ENCODE data around the gene MED1.
"Not testable (repeated sequence)": the region's sequence is repeated elsewhere in the genome, so short reads cannot be mapped to it uniquely, and the experiment has no call there.

The MED1 gene

GRCh38 chr17:39486242-39486641 lies 35.2 kb upstream of the MED1 start:
- Histone ChIP-seq H3K4me1 (ENCODE audit: control insufficient read depth, low read length) (no peaks in the 10 kb centered on the region), H3K9me3 (ENCODE audit: control insufficient read depth, insufficient read depth, low read length) (no peaks in the 10 kb centered on the region), H3K4me2 (ENCODE audit: low read length) (no peak overlapping the region), H3K79me2 (ENCODE audit: control insufficient read depth, low read length) (peaks cover 54% of the 10 kb centered on the region), H3K36me3 (ENCODE audit: control insufficient read depth, low read length) (peaks cover 38% of the 10 kb centered on the region), H4K20me1 (ENCODE audit: control insufficient read depth, insufficient read depth, low read depth, low read length) (no peaks in the 10 kb centered on the region), H3K9me2 (replicated peaks; ENCODE audit: control insufficient read depth, low read length) (no peaks in the 10 kb centered on the region), H3K4me3 (ENCODE audit: low read length) (no peak overlapping the region), H3F3A (ENCODE audit: control insufficient read depth, insufficient read depth) (no peaks in the 10 kb centered on the region), H3K27ac (ENCODE audit: low read depth, low read length) (no peak overlapping the region), H3K27me3 (ENCODE audit: control insufficient read depth, low read length) (no peaks in the 10 kb centered on the region)
- TF ChIP-seq CTCF (IDR thresholded peaks at IDR 0.05; ENCODE audit: low read depth, low read length, poor library complexity, severe bottlenecking) (no peak), EZH2phosphoT487 (IDR thresholded peaks at IDR 0.05; ENCODE audit: borderline replicate concordance, low read length) (no peak)

GRCh38 chr17:39485555-39485954 lies 34.5 kb upstream of the MED1 start:
- no peaks in the 10 kb centered on the region for H3K9me2 ChIP-seq (replicated peaks; ENCODE audit: control insufficient read depth, low read length)
- no peaks in the 10 kb centered on the region for H4K20me1 ChIP-seq (ENCODE audit: control insufficient read depth, insufficient read depth, low read depth, low read length)
- H3K4me1 ChIP-seq (ENCODE audit: control insufficient read depth, low read length) = no peaks in the 10 kb centered on the region
- H3F3A ChIP-seq (ENCODE audit: control insufficient read depth, insufficient read depth) = no peaks in the 10 kb centered on the region
- H3K27me3 ChIP-seq (ENCODE audit: control insufficient read depth, low read length) = no peaks in the 10 kb centered on the region
- no peak overlapping the region for H3K4me3 ChIP-seq (ENCODE audit: low read length)
- H3K36me3 ChIP-seq (ENCODE audit: control insufficient read depth, low read length) = peaks cover 35% of the 10 kb centered on the region
- H3K79me2 ChIP-seq (ENCODE audit: control insufficient read depth, low read length) = peaks cover 58% of the 10 kb centered on the region
- H3K27ac ChIP-seq (ENCODE audit: low read depth, low read length) = no peak overlapping the region
- TF ChIP-seq CTCF (IDR thresholded peaks at IDR 0.05; ENCODE audit: low read depth, low read length, poor library complexity, severe bottlenecking) = no peak
- TF ChIP-seq EZH2phosphoT487 (IDR thresholded peaks at IDR 0.05; ENCODE audit: borderline replicate concordance, low read length) = no peak
- no peak overlapping the region for H3K4me2 ChIP-seq (ENCODE audit: low read length)
- H3K9me3 ChIP-seq (ENCODE audit: control insufficient read depth, insufficient read depth, low read length) = no peaks in the 10 kb centered on the region

- no peaks in the 10 kb centered on the region for H3K9me3 ChIP-seq (ENCODE audit: control insufficient read depth, insufficient read depth, low read length)
- H3F3A ChIP-seq (ENCODE audit: control insufficient read depth, insufficient read depth) = no peaks in the 10 kb centered on the region
- TF ChIP-seq EZH2phosphoT487 (IDR thresholded peaks at IDR 0.05; ENCODE audit: borderline replicate concordance, low read length) = no peak
- TF ChIP-seq CTCF (IDR thresholded peaks at IDR 0.05; ENCODE audit: low read depth, low read length, poor library complexity, severe bottlenecking) = no peak
- H3K79me2 ChIP-seq (ENCODE audit: control insufficient read depth, low read length) = peaks cover 68% of the 10 kb centered on the region
- H3K4me1 ChIP-seq (ENCODE audit: control insufficient read depth, low read length) = no peaks in the 10 kb centered on the region
- H3K27ac ChIP-seq (ENCODE audit: low read depth, low read length) = no peak overlapping the region
- no peaks in the 10 kb centered on the region for H3K27me3 ChIP-seq (ENCODE audit: control insufficient read depth, low read length)
- H3K4me3 ChIP-seq (ENCODE audit: low read length) = no peak overlapping the region
- H3K36me3 ChIP-seq (ENCODE audit: control insufficient read depth, low read length) = peaks cover 37% of the 10 kb centered on the region
- H4K20me1 ChIP-seq (ENCODE audit: control insufficient read depth, insufficient read depth, low read depth, low read length) = no peaks in the 10 kb centered on the region
- no peaks in the 10 kb centered on the region for H3K9me2 ChIP-seq (replicated peaks; ENCODE audit: control insufficient read depth, low read length)
- H3K4me2 ChIP-seq (ENCODE audit: low read length) = no peak overlapping the region
Measured at GRCh38 chr17:39484178-39484577, 33.1 kb upstream of the MED1 start.

GRCh38 chr17:39483506-39483905 lies 32.4 kb upstream of the MED1 start:
- no peak for TF ChIP-seq EZH2phosphoT487 (IDR thresholded peaks at IDR 0.05; ENCODE audit: borderline replicate concordance, low read length)
- no peak for TF ChIP-seq CTCF (IDR thresholded peaks at IDR 0.05; ENCODE audit: low read depth, low read length, poor library complexity, severe bottlenecking)
- no peak overlapping the region for H3K4me3 ChIP-seq (ENCODE audit: low read length)
- H3K4me1 ChIP-seq (ENCODE audit: control insufficient read depth, low read length) = no peaks in the 10 kb centered on the region
- H3K4me2 ChIP-seq (ENCODE audit: low read length) = no peak overlapping the region
- no peaks in the 10 kb centered on the region for H3K9me3 ChIP-seq (ENCODE audit: control insufficient read depth, insufficient read depth, low read length)
- peaks cover 66% of the 10 kb centered on the region for H3K79me2 ChIP-seq (ENCODE audit: control insufficient read depth, low read length)
- no peak overlapping the region for H3K27ac ChIP-seq (ENCODE audit: low read depth, low read length)
- no peaks in the 10 kb centered on the region for H3K9me2 ChIP-seq (replicated peaks; ENCODE audit: control insufficient read depth, low read length)
- H3K27me3 ChIP-seq (ENCODE audit: control insufficient read depth, low read length) = no peaks in the 10 kb centered on the region
- H4K20me1 ChIP-seq (ENCODE audit: control insufficient read depth, insufficient read depth, low read depth, low read length) = no peaks in the 10 kb centered on the region
- H3F3A ChIP-seq (ENCODE audit: control insufficient read depth, insufficient read depth) = no peaks in the 10 kb centered on the region
- H3K36me3 ChIP-seq (ENCODE audit: control insufficient read depth, low read length) = peaks cover 39% of the 10 kb centered on the region

- H3K4me2 ChIP-seq (ENCODE audit: low read length) = not testable (repeated sequence)
- peaks cover 34% of the 10 kb centered on the region for H3K36me3 ChIP-seq (ENCODE audit: control insufficient read depth, low read length)
Measured at GRCh38 chr17:39479631-39480030, 28.6 kb upstream of the MED1 start.

More at GRCh38 chr17:39479631-39480030, 28.6 kb upstream of the MED1 start:
- not testable (repeated sequence) for H3K9me2 ChIP-seq (replicated peaks; ENCODE audit: control insufficient read depth, low read length); H3F3A ChIP-seq (ENCODE audit: control insufficient read depth, insufficient read depth); H3K4me3 ChIP-seq (ENCODE audit: low read length); H3K27ac ChIP-seq (ENCODE audit: low read depth, low read length); H4K20me1 ChIP-seq (ENCODE audit: control insufficient read depth, insufficient read depth, low read depth, low read length); H3K4me1 ChIP-seq (ENCODE audit: control insufficient read depth, low read length); H3K9me3 ChIP-seq (ENCODE audit: control insufficient read depth, insufficient read depth, low read length); H3K27me3 ChIP-seq (ENCODE audit: control insufficient read depth, low read length)
- peaks cover 50% of the 10 kb centered on the region for H3K79me2 ChIP-seq (ENCODE audit: control insufficient read depth, low read length)

All from DOHH2 (cell line).